Fibroblast of peridontal ligament (primary cell): Measurements from ENCODE around the gene BBC3.

Experiments used
- DNase-seq: peaks from one replicate; pipeline ENCODE4 v3.0.0-alpha.2; 2010; ENCODE audit errors: extremely low read depth

BBC3 gene

GRCh38 chr19:47231215-47232054 is 436 bp upstream of the BBC3 start:
- DNase-seq = peak; percentile 81

- peak; percentile 40 for DNase-seq
These were observed 712 bp downstream of the BBC3 start for GRCh38 chr19:47230054-47230920.

GRCh38 chr19:47229676-47230053 is 1.3 kb downstream of the BBC3 start:
- DNase-seq = peak; percentile 31

- peak; percentile 46 for DNase-seq
These were observed 1.9 kb downstream of the BBC3 start for GRCh38 chr19:47228937-47229675.

GRCh38 chr19:47228168-47228936 is 2.6 kb downstream of the BBC3 start:
- DNase-seq = no peak

- peak; percentile 91 for DNase-seq
These were observed 3.4 kb downstream of the BBC3 start for GRCh38 chr19:47227352-47228167.

- peak; percentile 71 for DNase-seq
These were observed 4.3 kb downstream of the BBC3 start for GRCh38 chr19:47226426-47227351.

GRCh38 chr19:47225746-47226425 is 5.1 kb downstream of the BBC3 start:
- peak; percentile 81 for DNase-seq

- DNase-seq = no peak
These were observed 9.1 kb downstream of the BBC3 start for GRCh38 chr19:47221890-47222289.

- no peak for DNase-seq
These were observed 9.7 kb downstream of the BBC3 start for GRCh38 chr19:47221080-47221841.

- no peak for DNase-seq
These were observed 15.4 kb downstream of the BBC3 start for GRCh38 chr19:47215581-47215980.

GRCh38 chr19:47210689-47211316 is 20.2 kb downstream of the BBC3 start:
- peak; percentile 92 for DNase-seq

GRCh38 chr19:47210180-47210490 is 20.9 kb downstream of the BBC3 start:
- no peak for DNase-seq

- DNase-seq = peak; percentile 79
These were observed 21.4 kb downstream of the BBC3 start for GRCh38 chr19:47209319-47210179.

GRCh38 chr19:47203254-47203653 is 27.7 kb downstream of the BBC3 start:
- no peak for DNase-seq

GRCh38 chr19:47200530-47200929 is 30.5 kb downstream of the BBC3 start:
- DNase-seq = no peak

- no peak for DNase-seq
These were observed 33.9 kb downstream of the BBC3 start for GRCh38 chr19:47197141-47197540.
